Measurements from ENCODE around the gene LENEP.
"Not testable (repeated sequence)": the region's sequence is repeated elsewhere in the genome, so short reads cannot be mapped to it uniquely, and the experiment has no call there.

Gene LENEP

DNA sequence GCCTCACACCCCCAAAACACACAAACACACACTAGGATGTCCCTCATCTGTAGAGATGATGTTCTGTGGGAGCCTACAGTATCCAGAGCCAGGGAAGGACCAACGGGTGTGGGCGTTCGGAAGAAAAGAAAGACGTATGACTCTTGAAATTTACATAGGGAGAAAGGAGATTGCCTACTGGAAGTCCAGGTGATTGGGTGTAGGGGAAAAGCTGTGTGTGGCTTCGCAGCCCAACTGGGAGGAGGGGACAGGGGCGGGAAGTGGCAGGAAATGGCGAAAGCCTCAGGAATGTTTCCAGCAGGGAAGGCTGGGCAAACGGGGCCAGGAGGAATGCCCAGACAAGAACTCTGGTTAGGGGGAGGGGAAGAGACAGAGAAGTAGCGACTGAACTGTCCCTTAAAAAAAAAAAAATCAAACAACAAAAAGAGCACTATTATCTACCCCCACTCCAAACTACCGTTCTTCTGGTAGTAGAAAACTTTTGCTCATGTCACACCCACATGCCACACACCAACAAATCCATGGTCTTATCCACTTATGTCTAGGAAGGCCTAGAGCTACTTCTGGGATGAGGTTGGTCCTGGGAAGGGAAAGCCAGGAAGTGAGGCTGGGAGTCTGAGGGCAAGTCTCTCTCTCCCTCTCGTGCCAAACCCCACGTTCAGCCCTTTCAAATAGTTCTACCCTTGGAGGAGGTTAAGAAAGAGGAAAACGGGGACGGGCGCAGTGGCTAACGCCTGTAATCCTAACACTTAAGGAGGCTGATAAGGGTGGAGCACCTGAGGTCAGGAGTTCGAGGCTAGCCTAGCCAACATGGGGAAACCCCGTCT lies 20.7 kb upstream of the LENEP start:
- Histone ChIP-seq H3K9me3 (ENCODE audit: insufficient read depth, low read length) (no peaks in the 10 kb centered on the region), H3K4me3 (ENCODE audit: insufficient read length, low read depth) (peak overlapping the region; percentile 66), H3K36me3 (ENCODE audit: insufficient read depth, insufficient read length, low read length) (peaks cover 35% of the 10 kb centered on the region), H3K4me1 (ENCODE audit: insufficient read depth, insufficient read length) (peaks cover 20% of the 10 kb centered on the region), H3K9ac (ENCODE audit: insufficient read length, low read depth) (peak overlapping the region; percentile 93), H3K27me3 (ENCODE audit: insufficient read depth, insufficient read length) (no peaks in the 10 kb centered on the region)
- TF ChIP-seq ZNF274 (IDR thresholded peaks at IDR 0.05; ENCODE audit: low read depth, low read length), result no peak
- TF ChIP-seq SUZ12 (IDR thresholded peaks at IDR 0.05; ENCODE audit: extremely low read depth, insufficient read depth, insufficient read length), result no peak
- no peak for TF ChIP-seq YY1 (IDR thresholded peaks at IDR 0.05; ENCODE audit: insufficient read depth, insufficient read length)
- peak; percentile 99 for DNase-seq (ENCODE audit: low read depth, low spot score)

DNA sequence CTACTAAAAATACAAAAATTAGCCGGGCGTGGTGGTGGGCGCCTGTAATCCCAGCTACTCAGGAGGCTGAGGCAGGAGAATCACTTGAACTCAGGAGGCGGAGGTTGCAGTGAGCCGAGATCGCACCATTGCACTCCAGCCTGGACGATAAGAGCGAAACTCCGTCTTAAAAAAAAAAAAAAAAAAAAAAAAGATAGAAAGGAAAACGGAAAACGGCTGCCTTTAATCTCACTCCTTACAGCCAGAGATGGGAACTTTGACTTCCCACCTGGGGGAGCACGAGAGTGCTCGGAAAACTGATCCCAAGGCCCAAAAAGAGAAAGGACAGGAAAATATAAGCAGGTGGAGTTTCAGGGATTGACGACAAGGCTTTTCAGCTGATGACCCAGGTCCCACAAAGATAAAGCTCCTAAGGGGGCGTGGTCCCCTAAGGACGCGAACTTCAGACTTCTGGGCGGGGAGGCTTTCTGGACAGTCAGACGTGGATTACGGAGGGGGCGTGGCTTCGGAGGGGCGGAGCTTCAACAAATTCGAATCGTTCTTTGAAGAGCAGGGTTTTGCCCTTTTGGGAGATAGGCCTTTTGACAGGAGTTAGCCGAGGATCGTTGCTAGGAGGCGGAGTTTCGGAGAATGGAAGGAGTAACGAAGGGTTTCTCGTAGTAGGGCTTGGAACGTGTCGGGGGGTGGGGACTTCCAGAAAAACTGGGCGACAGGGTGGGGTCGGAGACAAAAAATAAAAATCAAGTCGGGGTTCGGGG lies 19.9 kb upstream of the LENEP start:
- Histone ChIP-seq H3K9ac (ENCODE audit: insufficient read length, low read depth) (peak overlapping the region; percentile 93), H3K27me3 (ENCODE audit: insufficient read depth, insufficient read length) (no peaks in the 10 kb centered on the region), H3K9me3 (ENCODE audit: insufficient read depth, low read length) (no peaks in the 10 kb centered on the region), H3K4me3 (ENCODE audit: insufficient read length, low read depth) (peak overlapping the region; percentile 66), H3K36me3 (ENCODE audit: insufficient read depth, insufficient read length, low read length) (peaks cover 35% of the 10 kb centered on the region), H3K4me1 (ENCODE audit: insufficient read depth, insufficient read length) (peaks cover 18% of the 10 kb centered on the region)
- DNase-seq (ENCODE audit: low read depth, low spot score), result peak; percentile 99
- TF ChIP-seq YY1 (IDR thresholded peaks at IDR 0.05; ENCODE audit: insufficient read depth, insufficient read length), result no peak
- TF ChIP-seq ZNF274 (IDR thresholded peaks at IDR 0.05; ENCODE audit: low read depth, low read length), result no peak
- TF ChIP-seq SUZ12 (IDR thresholded peaks at IDR 0.05; ENCODE audit: extremely low read depth, insufficient read depth, insufficient read length), result no peak

DNA sequence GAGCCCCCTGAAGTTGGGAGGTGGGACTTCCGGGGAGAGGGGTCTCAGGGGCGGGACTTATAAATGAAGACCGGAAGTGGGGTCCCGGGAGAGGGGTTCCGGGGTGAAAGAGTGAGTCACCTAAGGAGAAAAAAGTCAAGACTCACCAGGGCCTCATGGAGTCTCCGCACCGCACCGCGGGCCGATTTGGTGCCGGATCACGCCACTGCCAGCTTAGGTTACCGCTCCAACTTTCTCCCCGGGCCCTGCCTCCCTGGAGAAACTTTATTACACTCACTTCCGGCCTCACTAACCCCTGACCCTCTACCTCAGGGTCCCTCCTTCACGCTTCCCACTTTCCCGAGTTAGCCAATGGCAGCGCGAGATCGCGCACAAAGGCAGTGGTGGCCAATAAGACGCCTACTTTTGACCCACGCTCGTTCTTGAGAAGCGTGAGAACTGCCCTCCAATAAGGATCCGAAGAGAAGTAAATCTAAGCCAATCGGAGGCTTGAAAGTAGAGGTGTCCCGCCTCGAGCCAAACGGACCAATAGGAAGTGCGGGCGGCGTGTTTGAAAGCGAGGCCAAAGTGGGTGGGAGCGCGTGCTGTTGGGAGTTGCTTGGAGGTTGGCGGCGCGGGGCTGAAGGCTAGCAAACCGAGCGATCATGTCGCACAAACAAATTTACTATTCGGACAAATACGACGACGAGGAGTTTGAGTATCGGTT lies 19.1 kb upstream of the LENEP start, which contains the start of gene CKS1B:
CKS1B (plus strand) TSS at position 580 of the 706 bp plus-strand sequence; CDS start at position 645, 65 bp downstream.
- peaks cover 10% of the 10 kb centered on the region for H3K4me1 ChIP-seq (ENCODE audit: insufficient read depth, insufficient read length)
- H3K27me3 ChIP-seq (ENCODE audit: insufficient read depth, insufficient read length), result no peaks in the 10 kb centered on the region
- H3K9me3 ChIP-seq (ENCODE audit: insufficient read depth, low read length), result no peaks in the 10 kb centered on the region
- H3K9ac ChIP-seq (ENCODE audit: insufficient read length, low read depth), result peak within 1 kb of the TSS; percentile 93
- peak within 1 kb of the TSS; percentile 66 for H3K4me3 ChIP-seq (ENCODE audit: insufficient read length, low read depth)
- H3K36me3 ChIP-seq (ENCODE audit: insufficient read depth, insufficient read length, low read length), result peaks cover 33% of the 10 kb centered on the region
- DNase-seq (ENCODE audit: low read depth, low spot score), result peak; percentile 100
- TF ChIP-seq ZNF274 (IDR thresholded peaks at IDR 0.05; ENCODE audit: low read depth, low read length) (no peak), YY1 (IDR thresholded peaks at IDR 0.05; ENCODE audit: insufficient read depth, insufficient read length) (no peak), SUZ12 (IDR thresholded peaks at IDR 0.05; ENCODE audit: extremely low read depth, insufficient read depth, insufficient read length) (no peak)

DNA sequence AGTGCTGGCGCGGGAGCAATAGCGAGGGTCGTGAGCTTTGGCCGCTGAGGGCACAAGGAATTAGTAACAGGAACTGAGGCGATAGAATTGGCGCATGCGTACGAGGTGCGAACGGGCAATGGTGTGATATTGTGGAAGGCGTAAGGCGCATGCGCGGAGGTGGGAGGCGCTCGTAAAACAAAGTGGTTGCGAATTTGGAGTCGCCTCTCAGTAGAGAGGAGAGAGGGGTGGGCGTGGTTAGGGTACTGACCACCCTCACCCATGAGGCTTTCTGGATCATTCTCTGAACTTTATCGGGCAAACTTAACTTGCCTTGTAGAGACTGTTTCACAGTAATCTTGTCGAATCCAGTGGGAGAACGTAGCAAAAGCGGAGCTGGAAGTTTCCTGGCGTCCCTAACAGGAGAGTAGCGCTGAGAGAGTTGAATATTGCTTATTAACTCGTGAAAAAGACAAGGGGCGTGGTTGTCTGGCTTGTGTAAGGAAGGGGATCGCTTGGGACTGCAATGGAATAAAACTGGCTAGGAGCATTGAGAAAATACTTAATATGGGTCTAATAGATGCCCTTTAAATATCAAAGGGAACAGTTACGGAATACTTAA lies 18.5 kb upstream of the LENEP start:
- peaks cover 10% of the 10 kb centered on the region for H3K4me1 ChIP-seq (ENCODE audit: insufficient read depth, insufficient read length)
- H3K4me3 ChIP-seq (ENCODE audit: insufficient read length, low read depth), result peak overlapping the region; percentile 66
- peak overlapping the region; percentile 86 for H3K9ac ChIP-seq (ENCODE audit: insufficient read length, low read depth)
- peak; percentile 98 for DNase-seq (ENCODE audit: low read depth, low spot score)
- no peak for TF ChIP-seq SUZ12 (IDR thresholded peaks at IDR 0.05; ENCODE audit: extremely low read depth, insufficient read depth, insufficient read length)
- no peak for TF ChIP-seq ZNF274 (IDR thresholded peaks at IDR 0.05; ENCODE audit: low read depth, low read length)
- no peak for TF ChIP-seq YY1 (IDR thresholded peaks at IDR 0.05; ENCODE audit: insufficient read depth, insufficient read length)
- no peaks in the 10 kb centered on the region for H3K27me3 ChIP-seq (ENCODE audit: insufficient read depth, insufficient read length)
- H3K36me3 ChIP-seq (ENCODE audit: insufficient read depth, insufficient read length, low read length), result peaks cover 34% of the 10 kb centered on the region
- no peaks in the 10 kb centered on the region for H3K9me3 ChIP-seq (ENCODE audit: insufficient read depth, low read length)

DNA sequence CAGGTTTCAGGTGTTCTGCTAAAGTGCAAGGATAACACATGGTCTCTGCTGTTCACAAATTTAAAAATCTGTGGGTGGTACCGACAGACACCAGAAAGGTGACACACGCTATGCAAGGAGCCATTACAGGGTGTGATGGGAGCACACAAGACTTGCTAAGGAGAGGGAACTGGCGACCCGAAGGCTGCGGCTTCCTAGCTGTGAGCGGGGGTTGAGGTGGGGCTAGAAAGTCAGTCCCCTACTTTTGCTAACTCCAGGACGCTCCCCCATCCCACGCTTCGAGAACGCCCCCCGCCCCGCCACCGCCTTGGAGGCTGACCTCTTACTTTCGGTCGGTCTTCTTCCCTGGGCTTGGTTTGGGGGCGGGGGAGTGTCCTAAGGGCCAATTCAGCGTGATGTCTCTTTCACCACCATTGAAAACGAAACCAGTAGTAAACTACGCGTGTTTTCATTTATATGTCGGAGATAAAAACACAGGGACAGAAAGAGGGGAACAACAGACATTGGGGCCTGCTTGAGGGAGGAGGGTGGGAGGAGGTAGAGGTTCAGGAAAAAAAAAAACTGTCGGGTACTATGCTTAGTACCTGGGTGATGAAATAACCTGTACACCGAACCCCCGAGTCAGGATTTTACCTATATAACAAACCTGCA lies 17.9 kb upstream of the LENEP start:
- H3K4me1 ChIP-seq (ENCODE audit: insufficient read depth, insufficient read length), result peaks cover 10% of the 10 kb centered on the region
- peak overlapping the region; percentile 86 for H3K9ac ChIP-seq (ENCODE audit: insufficient read length, low read depth)
- H3K36me3 ChIP-seq (ENCODE audit: insufficient read depth, insufficient read length, low read length), result peaks cover 38% of the 10 kb centered on the region
- no peaks in the 10 kb centered on the region for H3K27me3 ChIP-seq (ENCODE audit: insufficient read depth, insufficient read length)
- H3K4me3 ChIP-seq (ENCODE audit: insufficient read length, low read depth), result peak overlapping the region; percentile 66
- H3K9me3 ChIP-seq (ENCODE audit: insufficient read depth, low read length), result no peaks in the 10 kb centered on the region
- no peak for DNase-seq (ENCODE audit: low read depth, low spot score)
- TF ChIP-seq YY1 (IDR thresholded peaks at IDR 0.05; ENCODE audit: insufficient read depth, insufficient read length) (no peak), ZNF274 (IDR thresholded peaks at IDR 0.05; ENCODE audit: low read depth, low read length) (no peak), SUZ12 (IDR thresholded peaks at IDR 0.05; ENCODE audit: extremely low read depth, insufficient read depth, insufficient read length) (no peak)

DNA sequence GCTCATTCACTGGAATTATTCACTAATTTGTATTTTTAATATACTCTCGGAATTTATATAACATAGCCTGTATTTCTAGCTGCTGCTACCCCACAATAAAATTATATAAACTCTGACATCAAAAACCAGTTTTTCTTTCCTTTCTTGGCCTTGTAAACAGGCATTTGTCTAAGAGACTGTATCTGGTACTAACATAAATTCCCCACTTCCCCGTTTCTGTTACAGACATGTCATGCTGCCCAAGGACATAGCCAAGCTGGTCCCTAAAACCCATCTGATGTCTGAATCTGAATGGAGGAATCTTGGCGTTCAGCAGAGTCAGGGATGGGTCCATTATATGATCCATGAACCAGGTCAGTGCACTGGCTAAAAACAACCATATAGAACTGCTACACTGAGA lies 15.6 kb upstream of the LENEP start:
- H3K36me3 ChIP-seq (ENCODE audit: insufficient read depth, insufficient read length, low read length), result peaks cover 47% of the 10 kb centered on the region
- not testable (repeated sequence) for H3K9ac ChIP-seq (ENCODE audit: insufficient read length, low read depth); H3K27me3 ChIP-seq (ENCODE audit: insufficient read depth, insufficient read length); DNase-seq (ENCODE audit: low read depth, low spot score); H3K4me3 ChIP-seq (ENCODE audit: insufficient read length, low read depth); H3K9me3 ChIP-seq (ENCODE audit: insufficient read depth, low read length); H3K4me1 ChIP-seq (ENCODE audit: insufficient read depth, insufficient read length)

Measured in NT2/D1 (cell line).